Choroid plexus epithelial cell (primary cell): ENCODE data around the gene FNIP1.

Experiments
- DNase-seq: peaks from one replicate; pipeline ENCODE4 v3.0.0-alpha.2; 2010; ENCODE audit warnings: low read depth
- H3K4me3 ChIP-seq: 2 replicates; pipeline ENCODE4 v1.5.1; 2011; ENCODE audit warnings: low read depth, mild to moderate bottlenecking, control low read depth, low read length, moderate library complexity
- TF ChIP-seq, protein P1 (sequence below): conservative IDR thresholded peaks from 2 replicates; pipeline ENCODE4 v1.5.1; 2011; ENCODE audit warnings: low read depth, mild to moderate bottlenecking, control low read depth, inconsistent platforms, low read length, moderate library complexity

FNIP1 gene

DNA sequence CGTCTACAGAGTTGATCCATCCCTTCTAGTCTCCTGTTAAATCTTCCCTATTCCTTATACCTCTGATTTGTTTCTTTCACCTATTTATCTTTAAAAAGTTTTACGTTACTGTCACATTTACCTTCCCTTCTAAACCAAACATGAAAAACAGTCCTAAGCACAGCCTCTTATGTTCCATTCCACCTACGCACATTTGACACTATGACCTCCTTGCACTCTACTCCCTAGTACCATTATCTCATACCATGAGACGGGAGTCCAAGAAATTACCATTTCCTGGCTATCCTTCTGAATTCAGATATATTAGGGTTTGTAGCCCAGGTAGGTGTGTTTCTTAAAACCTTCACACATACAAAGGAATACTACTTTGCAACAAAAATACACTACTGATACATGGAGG, 25.1 kb downstream of the FNIP1 start:
- TF ChIP-seq, protein P1, sequence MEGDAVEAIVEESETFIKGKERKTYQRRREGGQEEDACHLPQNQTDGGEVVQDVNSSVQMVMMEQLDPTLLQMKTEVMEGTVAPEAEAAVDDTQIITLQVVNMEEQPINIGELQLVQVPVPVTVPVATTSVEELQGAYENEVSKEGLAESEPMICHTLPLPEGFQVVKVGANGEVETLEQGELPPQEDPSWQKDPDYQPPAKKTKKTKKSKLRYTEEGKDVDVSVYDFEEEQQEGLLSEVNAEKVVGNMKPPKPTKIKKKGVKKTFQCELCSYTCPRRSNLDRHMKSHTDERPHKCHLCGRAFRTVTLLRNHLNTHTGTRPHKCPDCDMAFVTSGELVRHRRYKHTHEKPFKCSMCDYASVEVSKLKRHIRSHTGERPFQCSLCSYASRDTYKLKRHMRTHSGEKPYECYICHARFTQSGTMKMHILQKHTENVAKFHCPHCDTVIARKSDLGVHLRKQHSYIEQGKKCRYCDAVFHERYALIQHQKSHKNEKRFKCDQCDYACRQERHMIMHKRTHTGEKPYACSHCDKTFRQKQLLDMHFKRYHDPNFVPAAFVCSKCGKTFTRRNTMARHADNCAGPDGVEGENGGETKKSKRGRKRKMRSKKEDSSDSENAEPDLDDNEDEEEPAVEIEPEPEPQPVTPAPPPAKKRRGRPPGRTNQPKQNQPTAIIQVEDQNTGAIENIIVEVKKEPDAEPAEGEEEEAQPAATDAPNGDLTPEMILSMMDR: no peak
- no peak overlapping the region for H3K4me3 ChIP-seq
- DNase-seq: no peak

DNA sequence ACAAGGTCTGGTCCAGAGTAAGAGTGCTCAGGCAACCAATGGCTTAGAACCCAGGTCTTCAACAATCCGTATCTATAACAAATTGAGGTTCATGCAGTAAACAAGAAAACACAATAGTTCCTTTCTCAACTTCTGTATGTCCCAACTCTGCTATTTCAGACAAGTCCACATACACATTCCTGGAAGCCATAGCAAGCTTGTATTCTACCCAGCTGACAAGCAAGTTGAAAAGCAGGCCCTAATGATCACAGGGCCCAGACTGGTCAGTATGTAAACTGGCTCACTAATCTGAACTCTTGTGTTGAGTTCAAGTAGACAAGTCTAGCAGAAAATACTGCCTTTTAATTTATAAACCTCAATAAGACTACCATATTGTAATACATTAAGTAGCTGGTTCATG, 26.9 kb downstream of the FNIP1 start:
- DNase-seq: peak; percentile 33
- TF ChIP-seq, protein P1: no peak
- H3K4me3 ChIP-seq: no peak overlapping the region

DNA sequence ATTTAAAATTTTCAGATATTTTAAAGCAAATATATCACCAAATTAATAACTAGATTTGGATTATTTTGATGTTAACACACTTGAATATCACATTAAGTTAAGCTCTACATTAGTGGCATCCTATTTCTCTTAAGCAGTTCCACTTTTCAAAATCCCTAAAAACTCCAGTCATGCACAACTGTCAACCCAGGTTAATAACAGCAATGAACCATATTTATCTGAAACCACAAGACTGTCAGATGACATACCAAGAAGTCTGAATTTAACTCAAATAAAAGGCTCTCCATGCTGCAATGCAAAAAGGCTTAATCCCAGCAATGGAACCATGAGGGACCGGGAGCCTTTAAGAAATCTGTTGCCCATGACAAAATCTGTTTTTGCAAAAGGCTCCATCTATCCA, 27.5 kb downstream of the FNIP1 start:
- TF ChIP-seq, protein P1: no peak
- no peak overlapping the region for H3K4me3 ChIP-seq
- no peak for DNase-seq

DNA sequence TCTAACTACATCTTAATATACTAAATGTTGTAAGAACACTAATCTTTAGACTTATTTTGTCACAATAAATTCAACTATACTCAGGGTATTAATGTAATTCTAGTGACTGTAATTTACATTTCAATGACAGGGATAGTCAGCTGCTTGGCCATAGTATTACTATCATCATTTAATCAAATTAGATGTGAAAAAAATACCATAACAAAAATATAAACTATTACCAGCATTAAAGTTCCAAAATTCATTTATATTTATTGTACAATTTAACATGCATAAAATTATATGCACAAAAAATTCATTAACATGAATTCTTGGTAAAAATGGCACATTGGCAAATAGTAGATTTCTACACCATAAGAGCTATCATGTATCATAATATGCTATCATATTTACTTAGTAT, 28.9 kb downstream of the FNIP1 start:
- TF ChIP-seq, protein P1: no peak
- H3K4me3 ChIP-seq: no peak overlapping the region
- no peak for DNase-seq

DNA sequence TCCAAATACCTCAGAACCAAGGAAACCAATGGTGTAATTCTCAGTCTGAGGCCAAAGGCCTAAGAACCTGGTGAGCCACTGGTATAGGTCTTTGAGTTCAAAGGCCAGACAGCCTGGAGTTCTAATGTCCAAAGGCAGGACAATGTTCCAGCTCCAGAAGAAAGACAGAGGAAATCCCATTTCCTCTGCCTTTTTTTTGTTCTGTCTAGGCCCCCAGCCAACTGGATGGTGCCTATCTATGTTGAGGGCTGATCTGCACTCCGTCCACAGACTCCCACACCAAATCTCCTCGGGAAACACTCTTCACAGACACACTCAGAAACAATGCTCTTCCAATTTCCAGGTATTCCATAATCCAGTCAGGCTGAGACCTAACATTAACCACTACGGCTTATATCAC, 30.1 kb downstream of the FNIP1 start:
- H3K4me3 ChIP-seq: no peak overlapping the region
- TF ChIP-seq, protein P1: no peak
- DNase-seq: no peak

DNA sequence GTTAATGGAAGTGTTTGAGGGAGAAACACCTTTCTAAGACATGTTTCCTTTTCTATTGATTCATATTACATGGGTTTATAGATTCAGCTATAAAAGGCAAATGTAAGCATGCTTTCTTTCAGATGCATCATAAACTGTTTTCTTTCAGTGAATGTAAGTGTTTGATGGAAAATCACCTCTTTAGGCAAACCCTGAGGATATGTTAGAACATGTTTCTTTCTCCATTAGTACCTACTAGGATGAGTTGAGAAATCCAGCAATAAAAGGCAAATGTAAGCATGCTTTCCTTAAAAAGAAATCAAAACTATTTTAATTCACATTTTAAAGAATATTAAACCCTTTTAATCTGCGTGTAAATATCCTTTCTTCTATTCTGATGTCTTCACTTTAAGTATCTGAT, 31.6 kb downstream of the FNIP1 start:
- TF ChIP-seq, protein P1: no peak
- no peak overlapping the region for H3K4me3 ChIP-seq
- DNase-seq: no peak

DNA sequence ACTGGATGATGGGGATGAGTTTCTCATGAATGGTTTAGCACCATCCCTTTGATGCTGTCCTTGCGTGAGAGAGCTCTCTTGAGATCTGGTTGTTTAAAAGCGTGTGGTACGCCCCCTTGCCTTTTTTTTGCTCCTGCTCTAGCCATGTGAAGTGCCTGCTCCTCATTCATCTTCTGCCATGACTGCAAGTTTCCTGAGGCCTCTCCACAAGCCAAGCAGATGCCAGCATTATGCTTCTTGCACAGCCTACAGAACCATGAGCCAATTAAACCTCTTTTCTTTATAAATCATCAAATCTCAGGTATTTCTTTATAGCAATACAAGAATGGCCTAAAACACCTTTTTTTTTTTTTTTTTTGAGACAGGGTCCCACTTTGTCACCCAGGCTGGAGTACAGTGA, 32.8 kb downstream of the FNIP1 start:
- no peak overlapping the region for H3K4me3 ChIP-seq
- DNase-seq: no peak
- TF ChIP-seq, protein P1: no peak
